HG03460 (cell line): ENCODE results near the gene LHFPL2.
A peak's percentile ranks its signal among the peaks of the same experiment; 100 is the strongest.
"Not testable (repeated sequence)": the region's sequence is repeated elsewhere in the genome, so short reads cannot be mapped to it uniquely, and the experiment has no call there.

Source experiments
- ATAC-seq: cut with Tn5 transposase; IDR thresholded peaks from one replicate; pipeline ENCODE4 v1.9.1; 2021; ENCODE audit not compliant: unreplicated experiment

The LHFPL2 gene, protein sequence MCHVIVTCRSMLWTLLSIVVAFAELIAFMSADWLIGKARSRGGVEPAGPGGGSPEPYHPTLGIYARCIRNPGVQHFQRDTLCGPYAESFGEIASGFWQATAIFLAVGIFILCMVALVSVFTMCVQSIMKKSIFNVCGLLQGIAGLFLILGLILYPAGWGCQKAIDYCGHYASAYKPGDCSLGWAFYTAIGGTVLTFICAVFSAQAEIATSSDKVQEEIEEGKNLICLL

DNA sequence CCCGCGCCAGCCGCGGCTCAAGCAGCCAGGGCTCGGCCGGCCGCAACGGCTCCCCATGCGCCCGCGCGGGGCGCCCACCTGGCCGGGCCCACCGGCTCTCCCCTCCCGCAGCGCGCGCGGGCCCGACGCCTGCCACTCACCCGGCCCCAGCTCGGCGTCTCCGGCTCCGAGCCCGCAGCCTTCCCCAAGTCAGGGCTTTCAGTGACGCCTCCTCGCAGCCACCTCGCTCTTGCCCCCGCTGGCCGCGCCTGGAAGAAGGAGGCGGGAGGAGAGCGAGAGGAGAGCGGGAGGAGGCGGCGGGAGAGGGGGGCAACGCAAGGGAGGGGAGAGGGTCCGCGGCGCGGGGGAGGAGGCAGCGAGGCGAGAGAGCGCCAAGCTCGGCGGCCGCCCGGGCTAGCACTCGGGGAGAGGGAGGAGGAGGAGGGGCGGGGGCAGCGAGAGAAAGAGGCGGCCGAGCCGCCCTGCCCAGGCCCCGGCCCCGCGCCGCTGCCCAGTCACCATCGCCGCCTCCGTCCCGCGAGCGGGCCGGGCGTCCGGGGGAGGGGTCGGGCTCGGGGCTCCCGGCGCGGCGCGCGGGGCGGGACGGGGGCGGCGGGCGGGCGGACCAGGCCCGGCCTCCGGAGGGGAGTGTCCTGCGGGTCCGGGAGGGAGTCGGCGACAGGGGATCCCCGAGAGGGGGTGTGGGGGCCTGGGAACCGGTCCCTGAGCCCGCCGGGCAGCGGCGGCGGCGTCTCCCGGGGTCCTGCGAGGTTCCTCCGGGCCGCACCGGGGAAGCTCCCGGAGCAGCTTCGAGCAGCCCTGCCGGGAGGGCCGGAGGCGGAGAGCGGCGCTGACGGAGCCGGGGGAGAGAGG, at the start of gene LHFPL2:
Gene LHFPL2, minus strand, starts transcription at position 414 of the 852 bp plus-strand sequence. CDS start 138,559 bp downstream, outside the sequence.
- ATAC-seq = peak; percentile 56

DNA sequence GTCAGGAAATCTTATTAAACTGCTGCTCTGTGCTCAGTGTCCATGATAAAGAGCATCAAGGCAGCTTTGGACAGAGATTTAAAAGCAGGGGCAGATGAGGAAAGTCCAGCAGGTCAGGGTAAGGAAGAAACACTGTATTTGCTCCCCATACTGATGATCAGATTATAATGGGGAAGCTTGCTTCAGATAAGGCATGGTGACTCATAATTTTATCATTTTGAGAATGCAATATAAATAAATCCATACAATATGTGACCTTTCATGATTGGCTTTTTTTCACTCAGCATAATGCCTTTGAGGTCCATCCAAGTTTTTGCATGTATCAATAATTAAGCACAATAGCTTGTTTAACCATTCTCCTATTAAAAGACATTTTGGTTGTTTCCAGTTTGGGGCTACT, 48.1 kb upstream of the LHFPL2 start:
- no peak for ATAC-seq

DNA sequence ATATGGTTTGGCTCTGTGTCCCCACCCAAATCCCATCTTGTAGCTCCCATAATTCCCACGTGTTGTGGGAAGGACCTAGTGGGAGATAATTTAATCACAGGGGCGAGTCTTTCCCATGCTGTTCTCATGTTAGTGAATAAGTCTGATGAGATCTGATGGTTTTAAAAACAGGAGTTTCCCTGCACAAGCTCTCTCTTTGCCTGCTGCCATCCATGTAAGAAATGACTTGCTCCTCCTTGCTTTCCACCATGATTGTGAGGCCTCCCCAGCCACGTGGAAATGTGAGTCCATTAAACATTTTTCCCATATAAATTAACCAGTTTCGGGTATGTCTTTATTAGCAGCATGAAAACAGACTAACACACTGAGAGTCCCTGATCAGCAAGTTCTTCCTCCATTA, 47.5 kb upstream of the LHFPL2 start:
- ATAC-seq = not testable (repeated sequence)

- no peak for ATAC-seq
Measured at GRCh38 chr5:78693339-78693738, 44.8 kb upstream of the LHFPL2 start.

DNA sequence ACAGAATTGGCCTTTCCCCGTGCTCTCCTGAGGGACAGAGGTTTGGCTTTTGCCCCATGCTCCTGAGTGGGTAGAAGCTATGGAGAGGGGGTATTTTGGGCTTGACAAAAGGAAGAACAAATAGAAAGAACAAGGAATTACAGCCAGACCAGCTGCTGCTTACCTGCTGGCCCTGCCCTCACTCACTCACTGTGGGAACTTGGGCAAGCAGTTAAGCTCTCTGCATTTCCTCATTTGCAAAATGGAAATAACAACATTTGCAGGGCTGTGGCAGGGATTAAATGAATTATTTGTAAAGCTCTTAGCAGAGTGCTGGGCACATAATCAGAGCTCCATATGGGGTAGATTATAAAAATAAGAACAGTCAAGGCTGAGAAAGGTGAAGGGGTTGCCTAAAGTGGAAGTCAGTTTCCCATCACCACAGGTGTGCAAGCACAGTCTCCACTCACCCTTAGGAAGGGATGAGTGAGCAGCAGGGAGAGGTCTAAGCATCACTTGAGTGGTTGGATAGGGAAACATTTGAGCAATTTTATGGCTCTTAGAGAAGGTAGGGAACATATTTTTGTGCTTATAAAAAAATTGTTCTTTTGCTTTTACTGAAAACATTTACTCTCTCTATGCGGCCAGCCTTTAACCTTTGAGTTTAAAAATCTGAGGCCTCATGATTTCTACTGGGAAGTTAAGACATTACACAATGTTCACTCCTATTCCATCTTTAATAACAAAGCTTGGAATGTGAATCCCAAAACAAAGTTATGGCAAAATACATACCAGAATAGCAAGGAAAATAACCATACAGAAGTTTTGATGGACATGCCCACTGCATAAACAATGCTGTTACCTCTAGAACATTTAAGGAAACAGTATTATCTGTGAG, 42.8 kb upstream of the LHFPL2 start:
- ATAC-seq = no peak

- no peak for ATAC-seq
Measured at GRCh38 chr5:78690253-78690972, 41.8 kb upstream of the LHFPL2 start.

GRCh38 chr5:78689540-78690252, 41.1 kb upstream of the LHFPL2 start:
- no peak for ATAC-seq

GRCh38 chr5:78687514-78687913, 38.9 kb upstream of the LHFPL2 start:
- not testable (repeated sequence) for ATAC-seq

GRCh38 chr5:78683905-78684304, 35.3 kb upstream of the LHFPL2 start:
- ATAC-seq = not testable (repeated sequence)

DNA sequence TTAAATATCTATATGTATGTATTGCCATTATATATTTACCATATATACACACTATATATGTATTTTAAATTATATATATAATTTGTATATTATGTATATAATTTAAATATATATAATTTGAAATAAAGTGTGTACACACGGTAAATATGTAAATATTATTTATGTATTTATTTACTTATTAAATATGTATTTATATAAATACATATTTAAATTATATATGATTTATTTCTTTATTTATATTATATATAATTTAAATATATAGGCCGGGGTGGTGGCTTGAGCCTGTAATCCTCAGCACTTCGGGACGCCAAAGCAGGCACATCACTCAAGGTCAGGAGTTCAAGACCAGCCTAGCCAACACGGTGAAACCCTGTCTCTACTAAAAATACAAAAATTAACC, 31.3 kb upstream of the LHFPL2 start:
- no peak for ATAC-seq

GRCh38 chr5:78677777-78678668, 29.5 kb upstream of the LHFPL2 start:
- no peak for ATAC-seq

GRCh38 chr5:78675956-78676730, 27.6 kb upstream of the LHFPL2 start:
- no peak for ATAC-seq

GRCh38 chr5:78673827-78674226, 25.3 kb upstream of the LHFPL2 start:
- ATAC-seq = not testable (repeated sequence)

- ATAC-seq = no peak
Measured at GRCh38 chr5:78672154-78672553, 23.6 kb upstream of the LHFPL2 start.

DNA sequence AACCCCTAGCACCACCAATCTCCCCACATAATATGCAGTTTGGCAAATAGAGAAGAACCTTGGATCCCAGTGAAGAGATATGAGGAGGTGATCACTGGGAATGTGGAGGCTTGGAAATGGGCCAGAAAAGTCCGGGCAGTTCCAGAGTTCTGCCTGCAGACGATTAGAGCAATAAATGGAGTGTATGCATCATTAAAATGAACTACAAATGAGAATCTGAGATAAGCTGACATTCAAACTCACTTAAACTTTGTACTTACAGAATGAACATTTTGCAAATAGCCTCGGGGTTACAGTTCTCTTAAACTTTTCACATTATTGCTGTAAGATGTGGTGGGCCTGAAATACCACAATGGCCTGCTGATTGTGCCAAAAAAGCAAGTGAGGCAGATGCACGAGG, 23.0 kb upstream of the LHFPL2 start:
- no peak for ATAC-seq

GRCh38 chr5:78670701-78671269, 22.2 kb upstream of the LHFPL2 start:
- ATAC-seq = no peak

DNA sequence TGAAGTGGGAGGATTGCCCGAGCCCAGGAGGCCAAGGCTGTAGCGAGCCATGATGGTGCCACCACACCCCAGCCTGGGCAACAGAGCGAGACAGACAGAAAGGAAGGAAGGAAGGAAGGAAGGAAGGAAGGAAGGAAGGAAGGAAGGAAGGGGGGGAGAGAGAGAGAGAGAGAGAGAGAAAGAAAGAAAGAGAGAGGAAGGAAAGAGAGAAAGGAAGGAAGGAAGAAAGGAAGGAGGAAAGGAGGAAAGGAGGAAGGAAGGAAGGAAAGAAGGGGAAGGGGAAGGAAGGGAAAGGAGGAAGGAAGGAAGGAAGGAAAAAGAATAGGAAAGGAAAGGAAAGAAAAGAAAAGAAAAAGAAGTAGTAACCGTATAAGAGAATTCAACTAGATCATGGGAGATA, 20.8 kb upstream of the LHFPL2 start:
- no peak for ATAC-seq
